SKM-1 (cell line): ENCODE measurements around the gene GPR4.
A peak's percentile ranks its signal among the peaks of the same experiment; 100 is the strongest.

Experiments used
- DNase-seq: peaks from one replicate; lab custom pipeline; 2025; ENCODE audit not compliant: unreplicated experiment; lab: John Stamatoyannopoulos, UW

The GPR4 gene

GRCh38 chr19:45590300-45591003 is 11.6 kb downstream of the GPR4 start:
- no peak for DNase-seq

GRCh38 chr19:45589768-45590167 is 12.2 kb downstream of the GPR4 start:
- no peak for DNase-seq

GRCh38 chr19:45587873-45588272 is 14.1 kb downstream of the GPR4 start:
- DNase-seq = no peak

GRCh38 chr19:45585158-45585577 is 16.8 kb downstream of the GPR4 start:
- no peak for DNase-seq

GRCh38 chr19:45584332-45585157 is 17.5 kb downstream of the GPR4 start, which contains the start of gene OPA3:
OPA3 (minus strand) TSS chr19:45584802; CDS start chr19:45584764, 38 bp downstream.
- DNase-seq = peak; percentile 72

GRCh38 chr19:45581576-45581975 is 20.4 kb downstream of the GPR4 start:
- DNase-seq = no peak

- no peak for DNase-seq
Measured at GRCh38 chr19:45578861-45579260, 23.2 kb downstream of the GPR4 start.

- DNase-seq = no peak
Measured at GRCh38 chr19:45577111-45577905, 24.7 kb downstream of the GPR4 start.

- DNase-seq = no peak
Measured at GRCh38 chr19:45576682-45577081, 25.3 kb downstream of the GPR4 start.

- DNase-seq = no peak
Measured at GRCh38 chr19:45575216-45575615, 26.8 kb downstream of the GPR4 start.

GRCh38 chr19:45574526-45574925 is 27.5 kb downstream of the GPR4 start:
- DNase-seq = no peak

GRCh38 chr19:45571457-45572220 is 30.4 kb downstream of the GPR4 start:
- DNase-seq = no peak

- DNase-seq = no peak
Measured at GRCh38 chr19:45569619-45570421, 32.2 kb downstream of the GPR4 start.

- DNase-seq = no peak
Measured at GRCh38 chr19:45568732-45569131, 33.3 kb downstream of the GPR4 start.

- DNase-seq = no peak
Measured at GRCh38 chr19:45567609-45568008, 34.4 kb downstream of the GPR4 start.

- DNase-seq = no peak
Measured at GRCh38 chr19:45564131-45564780, 37.8 kb downstream of the GPR4 start.

- no peak for DNase-seq
Measured at GRCh38 chr19:45560686-45561085, 41.3 kb downstream of the GPR4 start.

GRCh38 chr19:45560038-45560437 is 42.0 kb downstream of the GPR4 start:
- DNase-seq = no peak

GRCh38 chr19:45558399-45558878 is 43.6 kb downstream of the GPR4 start:
- DNase-seq = peak; percentile 28
